Stimulated activated CD8-positive, alpha-beta memory T cell treated with anti-CD3 and anti-CD28 coated beads, Interleukin-15, amount 100 ng/mL, for 24 hours (primary cell): Measurements from ENCODE around the gene WIPF2.

Experiments used
- DNase-seq: peaks from one replicate; pipeline ENCODE4 v3.0.0-alpha.2; 2020; ENCODE audit warnings: low read depth

WIPF2 gene

DNA sequence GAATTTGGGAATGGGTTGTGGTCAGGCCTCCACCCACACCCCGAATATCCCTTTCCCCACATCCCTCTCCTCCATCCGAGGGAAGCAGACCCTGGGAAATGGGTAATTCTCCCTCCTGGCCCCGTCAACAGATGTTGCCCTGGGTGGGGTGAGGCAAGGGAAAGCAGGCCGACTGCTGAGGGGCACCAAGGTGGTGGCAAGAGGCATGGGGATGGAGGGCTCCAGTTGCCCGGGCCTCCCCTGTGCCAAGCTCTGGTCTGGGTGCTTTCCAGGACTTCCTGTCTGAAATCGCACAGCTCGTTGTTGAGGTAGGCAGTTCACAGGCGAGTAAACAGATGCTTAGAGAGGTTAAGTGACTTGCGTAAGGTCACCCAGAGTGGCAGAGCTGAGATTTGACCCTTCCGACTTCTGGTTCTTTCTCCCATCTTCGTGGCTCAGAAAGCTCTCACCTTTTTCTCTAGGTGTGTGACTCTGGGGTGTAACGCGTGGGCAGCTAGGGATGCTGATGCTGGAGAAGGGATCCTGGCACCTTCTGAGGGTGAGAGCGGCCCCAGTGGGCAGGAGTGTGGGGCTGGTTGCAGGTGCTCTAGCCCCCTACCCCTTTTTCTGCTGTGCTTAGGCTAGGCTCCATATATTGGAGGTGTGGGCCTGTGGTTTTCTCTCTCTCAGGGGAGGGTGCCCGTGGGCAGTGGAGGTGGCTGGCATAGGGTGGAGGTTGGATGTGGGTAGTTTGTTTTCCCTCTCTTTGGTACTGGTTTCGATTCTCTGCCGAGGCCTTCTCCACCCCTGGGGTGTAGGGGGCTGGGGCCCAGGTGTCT, 107.1 kb downstream of the WIPF2 start:
- no peak for DNase-seq

GRCh38 chr17:40326832-40327199, 107.7 kb downstream of the WIPF2 start:
- no peak for DNase-seq

GRCh38 chr17:40327244-40327729, 108.2 kb downstream of the WIPF2 start:
- DNase-seq = no peak

- no peak for DNase-seq
These were observed 108.8 kb downstream of the WIPF2 start for GRCh38 chr17:40327735-40328385.

DNA sequence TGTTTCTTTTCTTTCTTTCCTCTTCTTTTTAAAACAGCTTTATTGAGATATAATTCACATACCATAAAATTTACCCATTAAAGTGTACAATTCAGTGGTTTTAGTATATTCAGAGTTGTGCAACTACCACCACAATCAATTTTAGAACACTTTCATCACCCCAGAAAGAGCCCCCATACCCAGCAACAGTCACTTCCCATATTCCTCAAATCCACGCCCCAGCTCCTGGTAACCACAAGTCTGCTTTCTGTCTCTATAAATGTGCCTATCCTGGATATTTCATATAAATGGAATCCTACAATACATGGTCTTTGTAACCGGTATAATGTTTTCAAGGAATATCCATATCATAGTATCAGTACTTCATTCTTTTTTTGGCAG, 109.3 kb downstream of the WIPF2 start:
- no peak for DNase-seq

DNA sequence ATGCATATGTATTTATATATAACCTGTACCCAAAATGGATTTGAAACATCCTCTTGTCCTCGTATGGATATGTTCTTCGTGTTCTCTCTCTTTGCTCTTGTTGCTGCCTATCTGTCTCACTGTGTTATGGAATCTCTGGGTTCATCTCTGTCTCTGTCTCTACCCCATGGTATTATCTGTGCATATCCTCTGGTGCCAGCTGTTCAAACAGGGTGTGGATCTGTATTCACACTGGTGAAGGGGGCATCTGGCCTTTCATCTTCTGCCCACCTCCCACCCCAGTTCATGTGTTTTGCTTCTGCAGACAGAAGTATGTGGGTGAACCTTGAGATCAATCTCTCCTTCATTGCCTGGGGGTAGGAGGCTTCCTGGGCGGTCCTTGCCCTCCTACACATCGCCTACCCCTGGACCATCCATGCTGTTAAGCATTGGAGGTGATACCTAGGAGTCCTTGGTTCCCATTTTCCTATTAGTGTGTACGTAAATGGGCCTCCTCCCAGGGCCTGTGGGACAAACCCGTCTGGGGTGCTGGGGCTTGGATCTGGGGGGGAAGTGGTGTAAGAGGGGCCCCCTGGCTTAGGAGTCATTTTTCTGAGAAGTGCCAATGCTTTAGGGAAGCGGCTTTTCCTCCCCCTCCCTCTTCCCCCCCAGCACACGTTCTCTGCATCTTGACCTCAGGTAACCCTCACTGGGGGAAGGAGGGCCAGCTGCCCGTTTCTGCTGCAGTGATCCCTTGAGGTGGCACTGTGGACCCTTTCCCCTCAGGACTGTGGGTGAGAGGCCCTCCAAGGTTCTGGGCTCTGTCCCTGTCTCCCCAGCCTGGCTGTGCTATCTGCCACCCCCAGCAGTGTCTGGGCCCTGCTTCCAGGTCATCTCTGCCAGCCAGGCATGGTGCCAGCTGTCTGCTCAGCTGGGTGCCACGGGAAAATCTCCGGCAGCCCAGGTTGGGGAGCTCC, 111.0 kb downstream of the WIPF2 start:
- no peak for DNase-seq

GRCh38 chr17:40330850-40331470, 111.9 kb downstream of the WIPF2 start:
- no peak for DNase-seq

GRCh38 chr17:40331743-40332641, 112.9 kb downstream of the WIPF2 start:
- DNase-seq = no peak
